K562 (cell line): ENCODE data around the gene NEDD9. TPM values are rescaled to one million over a fixed set of nuclear protein-coding genes. Genes with fewer than 3 reads are reported as not detected.

Experiments used
- ASH1L ChIP-seq: fragments of 450-650 bp; IDR thresholded peaks from 2 replicates; pipeline ENCODE4 v1.6.1; 2018; ENCODE audit warnings: borderline replicate concordance, mild to moderate bottlenecking, low read depth; ENCODE audit not compliant: partially characterized antibody
- ETV6 ChIP-seq, 3 experiments: fragments of 150-350 bp in 1 of 3; sonication (generic) in 1 of 3; formaldehyde crosslinking in 1 of 3; IDR thresholded peaks; 2 replicates each; pipeline versions ENCODE4 v1.6.1 to v1.8.0; 2014 to 2022; ENCODE audit warnings: borderline replicate concordance in 2 of 3, low read depth in 2 of 3, antibody characterized with exemption in 1 of 3, low read length in 1 of 3, mild to moderate bottlenecking in 1 of 3, missing genetic modification reagents in 1 of 3
- ZNF586 ChIP-seq: fragments of 450-650 bp; formaldehyde crosslinking; conservative IDR thresholded peaks from 2 replicates; pipeline ENCODE4 v1.4.0; 2020; ENCODE audit warnings: mild to moderate bottlenecking, moderate library complexity
- ZNF644 ChIP-seq: fragments of 200-800 bp; sonication (Bioruptor generic); IDR thresholded peaks from 2 replicates; pipeline ENCODE4 v1.6.1; 2016; ENCODE audit warnings: low read depth, missing genetic modification characterization, missing compliant biosample characterization
- ZZZ3 ChIP-seq: fragments of 450-650 bp; IDR thresholded peaks from 2 replicates; pipeline ENCODE4 v1.6.1; 2016; ENCODE audit warnings: antibody characterized with exemption, mild to moderate bottlenecking, moderate library complexity
- polyA plus RNA-seq, 8 experiments: library from polyadenylated mRNA; depleted of rRNA in 4 of 8; stranded (reverse) in 5 of 8; unstranded in 3 of 8; fragments of >200 nt; fragmentation: Nextera tagmentation in 2 of 8; fragmentation: Illumina TruSeq in 1 of 8; extraction: Ambion mirVana in 2 of 8; extraction: Trizol in 1 of 8; gene quantifications; 2 replicates each; pipeline versions ENCODE4 v1.2.1 to v1.2.3, GENCODE V29; 2011 to 2014; ENCODE audit warnings: inconsistent platforms in 1 of 8, missing spikeins in 1 of 8
- total RNA-seq, 7 experiments: library from RNA; depleted of rRNA in 6 of 7; stranded (reverse); fragments of >200 nt in 6 of 7; fragmentation: Illumina TruSeq in 2 of 7; extraction: Trizol in 2 of 7; gene quantifications; 2 replicates each; pipeline versions ENCODE4 v1.2.1 to v1.2.3, GENCODE V29; 2011 to 2021; ENCODE audit warnings: low replicate concordance in 1 of 7
- TF ChIP-seq, protein P1 (sequence below): fragments of 200-600 bp; sonication (generic); IDR thresholded peaks from one replicate; pipeline ENCODE4 v1.6.1; 2012; ENCODE audit warnings: mild to moderate bottlenecking, low read depth, low read length, inconsistent platforms
- TF ChIP-seq, protein P2 (sequence below): fragments of 250-450 bp; sonication (Bioruptor Pico); IDR thresholded peaks from 2 replicates; pipeline ENCODE4 v1.5.0; 2021

NEDD9 gene
- total and polyA plus RNA-seq, 9 of the 15 experiments (the other 6 are each of a cell fraction or from before 2014, with no cell fraction given), result 0.04 to 0.18 (median 0.15) TPM; not detected in 6

DNA sequence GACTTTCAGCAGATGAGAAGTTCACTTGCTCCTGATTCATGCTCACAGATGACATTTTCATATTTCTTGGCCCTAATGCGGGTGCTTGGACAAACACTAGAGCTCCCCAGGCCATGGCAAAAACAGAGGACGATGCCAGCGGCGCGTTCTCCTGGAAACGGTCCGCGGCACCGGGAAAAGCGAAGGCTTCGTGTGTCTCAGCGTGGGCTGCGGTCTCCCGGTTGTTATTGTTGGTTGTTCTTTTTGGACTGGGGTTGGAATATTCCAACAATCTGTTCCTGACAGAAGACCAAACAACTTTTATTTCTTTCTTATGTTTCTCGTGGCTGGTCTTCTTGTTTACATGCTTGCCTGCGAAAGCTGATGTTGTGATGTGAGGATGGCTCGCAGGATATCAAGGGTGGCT lies 46.8 kb upstream of the NEDD9 start (continued):
- TF ChIP-seq, protein P1, sequence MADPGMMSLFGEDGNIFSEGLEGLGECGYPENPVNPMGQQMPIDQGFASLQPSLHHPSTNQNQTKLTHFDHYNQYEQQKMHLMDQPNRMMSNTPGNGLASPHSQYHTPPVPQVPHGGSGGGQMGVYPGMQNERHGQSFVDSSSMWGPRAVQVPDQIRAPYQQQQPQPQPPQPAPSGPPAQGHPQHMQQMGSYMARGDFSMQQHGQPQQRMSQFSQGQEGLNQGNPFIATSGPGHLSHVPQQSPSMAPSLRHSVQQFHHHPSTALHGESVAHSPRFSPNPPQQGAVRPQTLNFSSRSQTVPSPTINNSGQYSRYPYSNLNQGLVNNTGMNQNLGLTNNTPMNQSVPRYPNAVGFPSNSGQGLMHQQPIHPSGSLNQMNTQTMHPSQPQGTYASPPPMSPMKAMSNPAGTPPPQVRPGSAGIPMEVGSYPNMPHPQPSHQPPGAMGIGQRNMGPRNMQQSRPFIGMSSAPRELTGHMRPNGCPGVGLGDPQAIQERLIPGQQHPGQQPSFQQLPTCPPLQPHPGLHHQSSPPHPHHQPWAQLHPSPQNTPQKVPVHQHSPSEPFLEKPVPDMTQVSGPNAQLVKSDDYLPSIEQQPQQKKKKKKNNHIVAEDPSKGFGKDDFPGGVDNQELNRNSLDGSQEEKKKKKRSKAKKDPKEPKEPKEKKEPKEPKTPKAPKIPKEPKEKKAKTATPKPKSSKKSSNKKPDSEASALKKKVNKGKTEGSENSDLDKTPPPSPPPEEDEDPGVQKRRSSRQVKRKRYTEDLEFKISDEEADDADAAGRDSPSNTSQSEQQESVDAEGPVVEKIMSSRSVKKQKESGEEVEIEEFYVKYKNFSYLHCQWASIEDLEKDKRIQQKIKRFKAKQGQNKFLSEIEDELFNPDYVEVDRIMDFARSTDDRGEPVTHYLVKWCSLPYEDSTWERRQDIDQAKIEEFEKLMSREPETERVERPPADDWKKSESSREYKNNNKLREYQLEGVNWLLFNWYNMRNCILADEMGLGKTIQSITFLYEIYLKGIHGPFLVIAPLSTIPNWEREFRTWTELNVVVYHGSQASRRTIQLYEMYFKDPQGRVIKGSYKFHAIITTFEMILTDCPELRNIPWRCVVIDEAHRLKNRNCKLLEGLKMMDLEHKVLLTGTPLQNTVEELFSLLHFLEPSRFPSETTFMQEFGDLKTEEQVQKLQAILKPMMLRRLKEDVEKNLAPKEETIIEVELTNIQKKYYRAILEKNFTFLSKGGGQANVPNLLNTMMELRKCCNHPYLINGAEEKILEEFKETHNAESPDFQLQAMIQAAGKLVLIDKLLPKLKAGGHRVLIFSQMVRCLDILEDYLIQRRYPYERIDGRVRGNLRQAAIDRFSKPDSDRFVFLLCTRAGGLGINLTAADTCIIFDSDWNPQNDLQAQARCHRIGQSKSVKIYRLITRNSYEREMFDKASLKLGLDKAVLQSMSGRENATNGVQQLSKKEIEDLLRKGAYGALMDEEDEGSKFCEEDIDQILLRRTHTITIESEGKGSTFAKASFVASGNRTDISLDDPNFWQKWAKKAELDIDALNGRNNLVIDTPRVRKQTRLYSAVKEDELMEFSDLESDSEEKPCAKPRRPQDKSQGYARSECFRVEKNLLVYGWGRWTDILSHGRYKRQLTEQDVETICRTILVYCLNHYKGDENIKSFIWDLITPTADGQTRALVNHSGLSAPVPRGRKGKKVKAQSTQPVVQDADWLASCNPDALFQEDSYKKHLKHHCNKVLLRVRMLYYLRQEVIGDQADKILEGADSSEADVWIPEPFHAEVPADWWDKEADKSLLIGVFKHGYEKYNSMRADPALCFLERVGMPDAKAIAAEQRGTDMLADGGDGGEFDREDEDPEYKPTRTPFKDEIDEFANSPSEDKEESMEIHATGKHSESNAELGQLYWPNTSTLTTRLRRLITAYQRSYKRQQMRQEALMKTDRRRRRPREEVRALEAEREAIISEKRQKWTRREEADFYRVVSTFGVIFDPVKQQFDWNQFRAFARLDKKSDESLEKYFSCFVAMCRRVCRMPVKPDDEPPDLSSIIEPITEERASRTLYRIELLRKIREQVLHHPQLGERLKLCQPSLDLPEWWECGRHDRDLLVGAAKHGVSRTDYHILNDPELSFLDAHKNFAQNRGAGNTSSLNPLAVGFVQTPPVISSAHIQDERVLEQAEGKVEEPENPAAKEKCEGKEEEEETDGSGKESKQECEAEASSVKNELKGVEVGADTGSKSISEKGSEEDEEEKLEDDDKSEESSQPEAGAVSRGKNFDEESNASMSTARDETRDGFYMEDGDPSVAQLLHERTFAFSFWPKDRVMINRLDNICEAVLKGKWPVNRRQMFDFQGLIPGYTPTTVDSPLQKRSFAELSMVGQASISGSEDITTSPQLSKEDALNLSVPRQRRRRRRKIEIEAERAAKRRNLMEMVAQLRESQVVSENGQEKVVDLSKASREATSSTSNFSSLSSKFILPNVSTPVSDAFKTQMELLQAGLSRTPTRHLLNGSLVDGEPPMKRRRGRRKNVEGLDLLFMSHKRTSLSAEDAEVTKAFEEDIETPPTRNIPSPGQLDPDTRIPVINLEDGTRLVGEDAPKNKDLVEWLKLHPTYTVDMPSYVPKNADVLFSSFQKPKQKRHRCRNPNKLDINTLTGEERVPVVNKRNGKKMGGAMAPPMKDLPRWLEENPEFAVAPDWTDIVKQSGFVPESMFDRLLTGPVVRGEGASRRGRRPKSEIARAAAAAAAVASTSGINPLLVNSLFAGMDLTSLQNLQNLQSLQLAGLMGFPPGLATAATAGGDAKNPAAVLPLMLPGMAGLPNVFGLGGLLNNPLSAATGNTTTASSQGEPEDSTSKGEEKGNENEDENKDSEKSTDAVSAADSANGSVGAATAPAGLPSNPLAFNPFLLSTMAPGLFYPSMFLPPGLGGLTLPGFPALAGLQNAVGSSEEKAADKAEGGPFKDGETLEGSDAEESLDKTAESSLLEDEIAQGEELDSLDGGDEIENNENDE, result no peak
- no peak for TF ChIP-seq ZNF586
- TF ChIP-seq ETV6 (IDR thresholded peaks at IDR 0.05; ENCODE audit: borderline replicate concordance in 1 of 2, low read depth in 2 of 2, low read length in 1 of 2), result no peak
- no peak for TF ChIP-seq ETV6 (CRISPR knock-in tag; IDR thresholded peaks at IDR 0.05; ENCODE audit: borderline replicate concordance)
- no peak for TF ChIP-seq ZZZ3
- TF ChIP-seq, protein P2, sequence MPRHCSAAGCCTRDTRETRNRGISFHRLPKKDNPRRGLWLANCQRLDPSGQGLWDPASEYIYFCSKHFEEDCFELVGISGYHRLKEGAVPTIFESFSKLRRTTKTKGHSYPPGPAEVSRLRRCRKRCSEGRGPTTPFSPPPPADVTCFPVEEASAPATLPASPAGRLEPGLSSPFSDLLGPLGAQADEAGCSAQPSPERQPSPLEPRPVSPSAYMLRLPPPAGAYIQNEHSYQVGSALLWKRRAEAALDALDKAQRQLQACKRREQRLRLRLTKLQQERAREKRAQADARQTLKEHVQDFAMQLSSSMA (CRISPR knock-in tag), result no peak
- TF ChIP-seq ZNF644, result no peak
- TF ChIP-seq ASH1L, result no peak
